Brain microvascular endothelial cell (primary cell): Measurements from ENCODE around the gene CREBL2.

Experiments
- DNase-seq: peaks from one replicate; pipeline ENCODE4 v3.0.0-alpha.2; 2020
- H3K27ac ChIP-seq: fragments of 250-450 bp; sonication (Bioruptor Pico); 2 replicates; pipeline ENCODE4 v1.5.1; 2020; ENCODE audit warnings: mild to moderate bottlenecking, moderate library complexity
- H3K27me3 ChIP-seq: fragments of 250-450 bp; sonication (Bioruptor Pico); replicated peaks from 2 replicates; pipeline ENCODE4 v1.5.1; 2020; ENCODE audit warnings: mild to moderate bottlenecking
- H3K36me3 ChIP-seq: fragments of 250-450 bp; sonication (Bioruptor Pico); replicated peaks from 2 replicates; pipeline ENCODE4 v1.5.1; 2020; ENCODE audit warnings: mild to moderate bottlenecking
- H3K4me3 ChIP-seq: 2 replicates; pipeline ENCODE4 v1.5.1; 2011; ENCODE audit warnings: low read depth, mild to moderate bottlenecking, control low read depth, low read length, moderate library complexity
- in situ Hi-C: cut with HindIII; loops from 2 replicates; pipeline ENCODE4 v1.10.0; 2017; ENCODE audit warnings: low sequenced_read_pairs, low pct_ligation_motif_present
- TF ChIP-seq, protein P1 (sequence below): IDR thresholded peaks from 2 replicates; pipeline ENCODE4 v1.5.1; 2011; ENCODE audit warnings: low read depth, mild to moderate bottlenecking, moderate library complexity, low read length, control low read depth, inconsistent platforms; ENCODE audit errors: missing control alignments

CREBL2 gene

GRCh38 chr12:12661086-12661856 is 49.6 kb downstream of the CREBL2 start:
- peak; percentile 47 for DNase-seq
- H3K27me3 ChIP-seq = no peaks in the 10 kb centered on the region
- no peaks in the 10 kb centered on the region for H3K36me3 ChIP-seq
- no peak overlapping the region for H3K27ac ChIP-seq
- H3K4me3 ChIP-seq = no peak overlapping the region
- TF ChIP-seq, protein P1, sequence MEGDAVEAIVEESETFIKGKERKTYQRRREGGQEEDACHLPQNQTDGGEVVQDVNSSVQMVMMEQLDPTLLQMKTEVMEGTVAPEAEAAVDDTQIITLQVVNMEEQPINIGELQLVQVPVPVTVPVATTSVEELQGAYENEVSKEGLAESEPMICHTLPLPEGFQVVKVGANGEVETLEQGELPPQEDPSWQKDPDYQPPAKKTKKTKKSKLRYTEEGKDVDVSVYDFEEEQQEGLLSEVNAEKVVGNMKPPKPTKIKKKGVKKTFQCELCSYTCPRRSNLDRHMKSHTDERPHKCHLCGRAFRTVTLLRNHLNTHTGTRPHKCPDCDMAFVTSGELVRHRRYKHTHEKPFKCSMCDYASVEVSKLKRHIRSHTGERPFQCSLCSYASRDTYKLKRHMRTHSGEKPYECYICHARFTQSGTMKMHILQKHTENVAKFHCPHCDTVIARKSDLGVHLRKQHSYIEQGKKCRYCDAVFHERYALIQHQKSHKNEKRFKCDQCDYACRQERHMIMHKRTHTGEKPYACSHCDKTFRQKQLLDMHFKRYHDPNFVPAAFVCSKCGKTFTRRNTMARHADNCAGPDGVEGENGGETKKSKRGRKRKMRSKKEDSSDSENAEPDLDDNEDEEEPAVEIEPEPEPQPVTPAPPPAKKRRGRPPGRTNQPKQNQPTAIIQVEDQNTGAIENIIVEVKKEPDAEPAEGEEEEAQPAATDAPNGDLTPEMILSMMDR = no peak
- in situ Hi-C loops = no loop called here

DNA sequence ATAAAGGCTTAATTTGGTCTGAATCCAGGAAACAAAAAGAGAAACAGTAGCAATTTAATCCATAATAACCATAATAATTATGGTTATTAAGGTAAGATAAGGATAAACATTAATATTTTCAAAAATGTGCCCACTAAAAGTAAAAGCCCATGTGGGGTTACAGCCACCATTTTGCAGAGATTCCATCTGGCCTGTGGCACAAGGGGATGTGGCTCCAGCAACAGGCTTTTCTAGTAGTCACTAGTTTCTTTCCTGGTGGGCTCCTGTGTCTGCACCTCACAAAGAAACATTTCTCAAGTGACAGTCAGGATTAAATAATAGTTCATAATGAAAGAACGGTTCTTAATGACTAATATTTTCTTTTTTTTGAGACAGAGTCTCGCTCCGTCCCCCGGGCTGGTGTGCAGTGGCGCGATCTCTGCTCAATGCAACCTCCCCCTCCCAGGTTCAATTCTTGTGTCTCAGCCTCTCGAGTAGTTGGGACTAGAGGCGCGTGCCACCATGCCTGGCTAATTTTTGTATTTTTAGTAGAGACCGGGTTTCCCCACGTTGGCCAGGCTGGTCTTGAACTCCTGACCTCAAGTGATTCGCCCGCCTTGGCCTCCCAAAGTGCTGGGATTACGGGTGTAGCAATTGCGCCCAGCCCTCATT is 52.1 kb downstream of the CREBL2 start:
- no peak overlapping the region for H3K4me3 ChIP-seq
- in situ Hi-C loops = no loop called here
- H3K36me3 ChIP-seq = no peaks in the 10 kb centered on the region
- no peak for DNase-seq
- TF ChIP-seq, protein P1 = no peak
- no peak overlapping the region for H3K27ac ChIP-seq
- H3K27me3 ChIP-seq = no peaks in the 10 kb centered on the region

DNA sequence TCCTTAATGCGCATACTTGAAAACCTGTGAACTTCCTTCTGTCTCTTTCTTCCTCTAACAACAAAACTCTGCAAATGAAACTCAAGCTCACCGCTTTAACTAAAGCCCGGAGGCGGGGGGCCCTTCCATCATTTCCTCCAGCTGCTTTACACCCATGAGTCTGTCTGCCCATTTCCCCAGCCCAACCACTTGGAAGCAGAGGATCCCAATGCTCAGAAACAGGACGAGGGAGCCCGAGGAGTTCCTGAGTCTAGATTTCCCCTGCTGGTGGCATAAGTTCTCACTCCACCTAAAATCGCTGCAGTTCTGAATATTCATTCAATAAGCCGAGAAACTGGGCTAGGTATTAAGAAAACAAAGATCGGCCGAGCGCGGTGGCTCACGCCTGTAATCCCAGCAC is 53.5 kb downstream of the CREBL2 start:
- H3K4me3 ChIP-seq = no peak overlapping the region
- no peak for DNase-seq
- no peak overlapping the region for H3K27ac ChIP-seq
- in situ Hi-C loops = no loop called here
- no peaks in the 10 kb centered on the region for H3K36me3 ChIP-seq
- no peaks in the 10 kb centered on the region for H3K27me3 ChIP-seq
- TF ChIP-seq, protein P1 = peak; percentile 13

DNA sequence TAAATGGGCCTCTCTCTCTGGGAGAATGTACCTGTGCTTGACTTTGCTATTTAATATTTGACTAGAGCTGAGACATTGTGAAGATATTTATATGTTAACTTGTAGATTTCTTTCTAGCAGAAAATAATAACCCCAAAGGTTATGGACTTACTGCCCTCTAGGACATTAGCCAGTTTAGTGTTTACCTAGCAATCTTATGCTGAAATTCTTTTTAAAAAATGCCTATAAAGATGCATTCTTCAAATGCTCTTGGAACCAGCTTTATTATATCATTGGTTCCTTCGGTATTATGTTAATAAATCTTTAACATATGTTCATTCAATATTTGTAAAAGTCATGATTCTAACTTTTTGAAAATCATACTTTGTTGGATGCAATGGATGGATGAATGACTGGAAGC is 56.3 kb downstream of the CREBL2 start:
- Histone ChIP-seq H3K36me3 (no peaks in the 10 kb centered on the region), H3K27ac (no peak overlapping the region), H3K27me3 (no peaks in the 10 kb centered on the region), H3K4me3 (no peak overlapping the region)
- in situ Hi-C loops = no loop called here
- no peak for DNase-seq
- TF ChIP-seq, protein P1 = no peak

DNA sequence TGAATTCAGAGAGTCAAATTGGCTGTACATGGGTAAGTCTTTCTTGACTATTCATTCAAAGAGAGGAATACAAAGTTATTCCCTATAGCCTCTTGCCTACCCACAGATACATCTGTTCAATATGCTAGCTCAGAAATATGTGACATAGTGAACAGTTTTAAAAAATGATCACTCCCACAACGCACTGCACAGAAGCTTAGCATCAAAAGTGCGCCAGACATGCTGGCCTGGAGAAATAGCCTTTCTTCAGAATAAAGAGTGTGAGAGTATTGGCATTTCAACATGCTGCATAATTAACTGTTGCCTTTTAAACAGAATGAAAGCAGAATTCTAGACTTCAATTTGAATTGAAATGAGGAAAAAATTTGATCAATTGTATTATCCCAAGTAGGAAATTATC is 57.3 kb downstream of the CREBL2 start:
- TF ChIP-seq, protein P1 = no peak
- in situ Hi-C loops = no loop called here
- no peak for DNase-seq
- no peaks in the 10 kb centered on the region for H3K27me3 ChIP-seq
- no peak overlapping the region for H3K27ac ChIP-seq
- no peaks in the 10 kb centered on the region for H3K36me3 ChIP-seq
- no peak overlapping the region for H3K4me3 ChIP-seq
